Calu3 (cell line): ENCODE data around the gene SYNE2. TPM values are rescaled to one million over a fixed set of nuclear protein-coding genes. Genes with fewer than 3 reads are reported as not detected.

Experiments used
- BruUV-seq: library from RNA; stranded (reverse); fragments of 400-500 nt; replicated peaks from 2 replicates; lab custom pipeline; 2021; lab: Mats Ljungman, UMichigan
- CTCF ChIA-PET: fragments of 300-600 bp; sonication (Branson Sonifier 250); formaldehyde crosslinking; loops from one replicate; lab custom pipeline; 2022; ENCODE audit warnings: antibody characterized with exemption; lab: Charles Lee
- DNase-seq: peaks from one replicate; pipeline ENCODE4 v3.0.0; 2022
- H3K27ac Mint-ChIP-seq: one replicate; pipeline ENCODE4 v1.8.0; 2022; ENCODE audit warnings: mixed read lengths; ENCODE audit not compliant: unreplicated experiment
- H3K27me3 Mint-ChIP-seq: one replicate; pipeline ENCODE4 v1.8.0; 2022; ENCODE audit warnings: mixed read lengths; ENCODE audit not compliant: unreplicated experiment
- H3K36me3 Mint-ChIP-seq: one replicate; pipeline ENCODE4 v1.8.0; 2022; ENCODE audit warnings: mild to moderate bottlenecking, moderate library complexity, mixed read lengths; ENCODE audit not compliant: insufficient read depth, unreplicated experiment
- H3K4me1 Mint-ChIP-seq: one replicate; pipeline ENCODE4 v1.8.0; 2022; ENCODE audit warnings: mild to moderate bottlenecking, low read depth, mixed read lengths; ENCODE audit not compliant: unreplicated experiment
- H3K4me3 Mint-ChIP-seq: one replicate; pipeline ENCODE4 v1.8.0; 2022; ENCODE audit warnings: mild to moderate bottlenecking, low read depth, moderate library complexity, mixed read lengths; ENCODE audit not compliant: unreplicated experiment
- H3K9me3 Mint-ChIP-seq: one replicate; pipeline ENCODE4 v1.8.0; 2022; ENCODE audit warnings: low read depth, mixed read lengths; ENCODE audit not compliant: unreplicated experiment
- intact Hi-C: fragments of 100-400 bp; cut with micrococcal nuclease; formaldehyde crosslinking; loops from one replicate; pipeline ENCODE4 v1.10.0; 2022; ENCODE audit not compliant: unreplicated experiment
- total RNA-seq: library from RNA; stranded (reverse); gene quantifications from 2 replicates; pipeline ENCODE4 v1.2.3, GENCODE V29; 2022
- TF ChIP-seq, protein P1 (sequence below): fragments of 200-600 bp; IDR thresholded peaks from one replicate; pipeline ENCODE4 v1.8.0; 2022; ENCODE audit warnings: antibody characterized with exemption; ENCODE audit not compliant: unreplicated experiment

The SYNE2 gene
- total RNA-seq, 1 experiment from 2014 or later, result 171 TPM

DNA sequence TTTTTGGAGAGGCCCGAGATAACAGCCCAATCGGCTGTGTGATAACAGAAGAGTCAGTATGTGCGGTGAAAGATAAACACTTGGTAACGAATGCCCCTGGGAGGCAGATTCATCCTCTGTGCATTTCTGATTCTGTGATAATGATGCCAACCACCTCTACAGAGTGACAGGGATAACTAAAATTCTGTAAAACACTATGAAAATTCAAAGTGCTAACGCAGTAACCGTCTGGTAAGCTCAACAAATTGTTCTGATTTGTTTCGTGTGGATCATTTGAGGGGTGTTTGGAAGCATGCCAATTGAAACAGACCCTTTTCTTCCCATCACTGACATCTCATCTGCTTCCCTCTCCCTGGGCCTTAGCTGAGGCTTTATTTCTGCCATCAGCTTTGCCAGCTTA, 365.0 kb downstream of the SYNE2 start:
- TF ChIP-seq, protein P1, sequence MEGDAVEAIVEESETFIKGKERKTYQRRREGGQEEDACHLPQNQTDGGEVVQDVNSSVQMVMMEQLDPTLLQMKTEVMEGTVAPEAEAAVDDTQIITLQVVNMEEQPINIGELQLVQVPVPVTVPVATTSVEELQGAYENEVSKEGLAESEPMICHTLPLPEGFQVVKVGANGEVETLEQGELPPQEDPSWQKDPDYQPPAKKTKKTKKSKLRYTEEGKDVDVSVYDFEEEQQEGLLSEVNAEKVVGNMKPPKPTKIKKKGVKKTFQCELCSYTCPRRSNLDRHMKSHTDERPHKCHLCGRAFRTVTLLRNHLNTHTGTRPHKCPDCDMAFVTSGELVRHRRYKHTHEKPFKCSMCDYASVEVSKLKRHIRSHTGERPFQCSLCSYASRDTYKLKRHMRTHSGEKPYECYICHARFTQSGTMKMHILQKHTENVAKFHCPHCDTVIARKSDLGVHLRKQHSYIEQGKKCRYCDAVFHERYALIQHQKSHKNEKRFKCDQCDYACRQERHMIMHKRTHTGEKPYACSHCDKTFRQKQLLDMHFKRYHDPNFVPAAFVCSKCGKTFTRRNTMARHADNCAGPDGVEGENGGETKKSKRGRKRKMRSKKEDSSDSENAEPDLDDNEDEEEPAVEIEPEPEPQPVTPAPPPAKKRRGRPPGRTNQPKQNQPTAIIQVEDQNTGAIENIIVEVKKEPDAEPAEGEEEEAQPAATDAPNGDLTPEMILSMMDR, result no peak
- Mint-ChIP-seq H3K4me1 (no peaks in the 10 kb centered on the region), H3K4me3 (no peak overlapping the region), H3K9me3 (no peaks in the 10 kb centered on the region), H3K36me3 (peaks cover 47% of the 10 kb centered on the region), H3K27me3 (no peaks in the 10 kb centered on the region), H3K27ac (no peak overlapping the region)
- CTCF ChIA-PET, result no interaction called here
- DNase-seq, result no peak
- intact Hi-C loops, result no loop called here
- BruUV-seq, result no TSS peak

DNA sequence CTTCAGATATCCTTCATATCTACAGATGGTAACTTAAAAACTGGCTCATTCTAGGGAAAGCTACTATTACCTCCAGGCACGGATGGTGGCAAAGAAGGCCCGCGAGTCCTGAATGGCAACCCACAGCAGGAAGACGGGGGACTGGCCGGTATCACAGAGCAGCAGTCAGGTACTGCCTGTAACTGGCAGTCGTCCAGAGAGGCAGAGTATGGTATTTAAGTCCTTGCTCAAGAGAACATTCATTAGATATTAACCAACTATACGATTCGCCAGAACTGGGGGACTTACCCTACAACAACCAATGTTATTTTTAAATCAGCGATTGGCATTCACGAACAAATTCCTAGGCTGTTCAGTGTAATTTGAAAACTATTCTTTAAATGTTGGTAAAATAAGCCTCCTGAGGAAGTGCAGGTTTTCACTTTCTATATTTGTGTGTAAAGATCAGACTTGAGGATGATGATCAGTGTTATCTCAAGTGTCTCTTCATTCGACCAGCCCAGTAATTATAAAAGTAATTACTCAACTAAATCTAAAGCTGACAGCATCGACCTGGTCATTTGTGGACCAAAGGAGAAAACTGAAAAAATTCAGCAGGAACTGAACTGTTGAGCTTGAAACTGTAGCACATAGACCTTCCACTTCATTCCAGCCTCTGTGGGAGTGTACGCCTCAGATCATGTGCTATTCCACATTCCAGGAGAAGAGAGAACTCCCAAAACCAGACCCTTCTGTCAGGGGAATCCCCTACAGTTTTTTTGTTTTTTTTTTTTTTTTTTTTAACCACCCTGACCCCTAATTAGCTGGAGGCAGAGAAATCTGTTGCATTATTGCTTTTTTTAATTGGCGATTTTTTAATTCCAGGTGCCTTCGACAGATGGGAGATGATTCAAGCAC, 365.8 kb downstream of the SYNE2 start:
- CTCF ChIA-PET, result no interaction called here
- no peak overlapping the region for H3K4me3 Mint-ChIP-seq
- peak; percentile 34 for DNase-seq
- no peak overlapping the region for H3K27ac Mint-ChIP-seq
- no peaks in the 10 kb centered on the region for H3K9me3 Mint-ChIP-seq
- H3K4me1 Mint-ChIP-seq, result no peaks in the 10 kb centered on the region
- no peaks in the 10 kb centered on the region for H3K27me3 Mint-ChIP-seq
- no TSS peak for BruUV-seq
- TF ChIP-seq, protein P1, result no peak
- peaks cover 46% of the 10 kb centered on the region for H3K36me3 Mint-ChIP-seq
- intact Hi-C loops, result no loop called here

DNA sequence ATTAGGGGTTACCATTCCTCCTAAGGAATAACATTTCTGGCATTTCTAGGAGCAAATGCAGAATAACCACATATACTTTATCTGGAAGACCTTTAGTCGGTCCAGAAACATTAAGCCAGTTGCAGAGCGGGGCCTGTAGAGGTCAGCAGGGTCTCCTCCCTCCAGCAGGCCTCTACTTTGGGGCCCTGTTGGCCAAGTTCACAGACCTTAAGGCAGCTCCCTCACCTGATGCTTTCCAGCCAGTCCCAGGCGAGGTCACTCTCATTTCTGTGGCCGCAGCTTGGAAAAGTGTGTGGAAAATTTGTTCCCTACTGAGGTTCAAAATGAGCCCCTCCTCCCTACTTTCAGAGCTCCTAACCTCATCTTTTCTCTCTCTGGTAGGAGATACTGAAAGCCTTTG, 367.3 kb downstream of the SYNE2 start:
- TF ChIP-seq, protein P1, result no peak
- Mint-ChIP-seq H3K36me3 (peaks cover 42% of the 10 kb centered on the region), H3K9me3 (no peaks in the 10 kb centered on the region), H3K4me1 (no peaks in the 10 kb centered on the region), H3K27ac (no peak overlapping the region), H3K27me3 (no peaks in the 10 kb centered on the region), H3K4me3 (no peak overlapping the region)
- no TSS peak for BruUV-seq
- CTCF ChIA-PET, result no interaction called here
- intact Hi-C loops, result no loop called here
- DNase-seq, result no peak

DNA sequence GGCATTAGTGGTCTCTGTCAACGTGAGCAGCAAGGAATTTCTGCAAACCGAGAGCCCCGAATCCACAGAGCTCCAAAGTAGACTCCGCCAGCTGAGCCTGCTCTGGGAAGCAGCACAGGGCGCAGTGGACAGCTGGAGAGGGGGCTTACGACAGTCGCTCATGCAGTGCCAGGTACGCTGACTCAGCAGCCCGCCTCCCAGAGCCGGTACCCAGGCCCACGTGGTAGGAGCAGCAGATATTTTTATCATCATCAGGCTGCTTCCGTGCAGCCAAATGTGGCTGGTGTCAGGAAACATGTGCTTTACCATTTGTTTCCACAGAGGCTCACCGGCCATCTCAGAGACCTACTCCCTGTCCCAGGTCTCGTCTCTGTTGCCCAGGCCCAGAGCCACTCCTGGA, 367.7 kb downstream of the SYNE2 start:
- TF ChIP-seq, protein P1, result no peak
- peaks cover 42% of the 10 kb centered on the region for H3K36me3 Mint-ChIP-seq
- no peak overlapping the region for H3K4me3 Mint-ChIP-seq
- H3K9me3 Mint-ChIP-seq, result no peaks in the 10 kb centered on the region
- no TSS peak for BruUV-seq
- intact Hi-C loops, result no loop called here
- no peak overlapping the region for H3K27ac Mint-ChIP-seq
- CTCF ChIA-PET, result no interaction called here
- no peaks in the 10 kb centered on the region for H3K27me3 Mint-ChIP-seq
- no peaks in the 10 kb centered on the region for H3K4me1 Mint-ChIP-seq
- DNase-seq, result no peak
